Measurements from ENCODE around the gene ASL.
"Not testable (repeated sequence)": the region's sequence is repeated elsewhere in the genome, so short reads cannot be mapped to it uniquely, and the experiment has no call there.

Gene ASL

DNA sequence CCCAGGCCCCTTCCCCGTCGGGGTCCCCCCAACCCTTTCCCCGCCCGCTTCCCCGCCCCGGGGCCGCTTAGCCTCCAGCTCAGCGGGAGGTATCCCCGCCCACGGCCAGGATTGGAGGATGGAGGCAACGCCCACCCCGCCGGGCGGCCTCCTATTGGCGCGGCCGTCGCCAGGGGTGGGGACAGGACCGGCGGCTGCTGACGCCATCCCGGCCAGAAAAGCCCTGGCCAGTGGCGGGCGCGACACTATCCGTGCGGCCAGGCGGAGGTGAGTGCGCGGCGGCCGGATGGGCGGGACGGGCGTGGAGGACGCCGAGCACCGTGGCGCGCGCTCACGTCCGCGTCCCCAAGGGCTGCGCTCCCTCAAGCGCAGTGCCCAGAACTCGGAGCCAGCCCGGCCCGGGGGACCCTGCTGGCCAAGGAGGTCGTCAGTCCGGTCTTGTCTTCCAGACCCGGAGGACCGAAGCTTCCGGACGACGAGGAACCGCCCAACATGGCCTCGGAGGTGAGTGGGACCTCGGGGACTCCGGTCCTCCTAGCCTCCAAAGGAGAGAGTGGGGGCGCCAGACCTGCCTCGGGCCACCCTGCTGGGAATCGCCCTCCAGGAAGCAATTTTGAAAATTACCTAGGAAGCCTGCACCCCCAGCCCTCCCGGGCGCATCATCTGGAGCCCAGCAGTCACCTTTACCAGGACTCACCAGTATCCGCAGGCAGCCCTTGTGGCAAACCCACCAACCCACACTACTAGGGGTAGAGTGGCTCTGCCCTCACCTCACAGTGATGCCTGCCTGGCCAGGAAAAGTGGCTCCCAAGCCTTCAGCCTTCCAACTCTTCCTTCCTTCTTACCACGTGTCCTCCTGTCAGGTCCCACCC, at the start of gene ASL:
Gene ASL, plus strand, starts transcription at position 230 of the 872 bp plus-strand sequence. Its CDS starts 263 bp downstream, at position 493.
- FAIRE-seq, result peak; percentile 78
- DNase-seq (ENCODE audit: low spot score), result peak; percentile 99

- not testable (repeated sequence) for FAIRE-seq
Measured at GRCh38 chr7:66028342-66028741, 47.3 kb upstream of the ASL start.

GRCh38 chr7:66033471-66034385, 41.9 kb upstream of the ASL start:
- FAIRE-seq (no peak), DNase-seq (ENCODE audit: low spot score) (no peak)

More at GRCh38 chr7:66028342-66028741, 47.3 kb upstream of the ASL start:
- not testable (repeated sequence) for DNase-seq (ENCODE audit: low spot score)

GRCh38 chr7:66034436-66035010, 41.1 kb upstream of the ASL start:
- not testable (repeated sequence) for FAIRE-seq; DNase-seq (ENCODE audit: low spot score)

DNA sequence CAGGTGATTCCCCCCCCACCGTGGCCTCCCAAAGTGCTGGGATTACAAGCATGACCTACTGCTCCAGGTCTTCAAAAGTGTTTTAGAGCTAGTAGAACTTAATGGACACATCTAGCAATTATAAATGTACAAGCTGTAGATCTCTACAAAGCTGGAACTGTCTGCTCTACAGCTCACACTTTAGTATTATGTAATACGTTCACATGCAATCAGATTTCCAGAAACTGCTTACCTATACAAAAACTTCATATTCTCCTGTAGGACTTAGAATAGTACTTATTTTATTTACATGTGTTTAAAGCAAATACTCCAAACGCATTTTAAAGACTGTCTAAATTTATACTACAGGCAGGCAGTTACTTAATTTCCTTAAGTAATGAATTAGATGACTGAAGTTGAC, 39.2 kb upstream of the ASL start:
- DNase-seq (ENCODE audit: low spot score) (no peak), FAIRE-seq (no peak)

DNA sequence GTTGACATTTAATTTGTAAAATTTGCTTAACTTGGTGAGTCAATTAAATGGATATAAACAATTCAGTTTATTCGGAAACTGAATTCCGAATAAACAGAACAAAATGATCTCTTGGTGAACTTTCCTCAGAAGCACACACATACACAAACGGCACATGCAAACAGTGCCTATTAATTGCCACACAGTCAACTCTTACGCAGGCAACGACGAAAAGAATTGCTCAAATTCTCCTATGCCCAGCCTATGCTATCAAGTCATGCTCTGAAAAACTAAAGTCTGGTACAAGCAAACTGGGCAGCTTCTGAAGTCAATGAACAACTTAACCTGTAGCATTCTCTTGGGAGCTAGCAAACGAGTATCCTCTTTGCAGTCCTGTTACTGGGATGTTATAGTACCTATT, 38.8 kb upstream of the ASL start:
- no peak for DNase-seq (ENCODE audit: low spot score)
- FAIRE-seq, result no peak

- no peak for FAIRE-seq
- no peak for DNase-seq (ENCODE audit: low spot score)
Measured at GRCh38 chr7:66039094-66039670, 36.4 kb upstream of the ASL start.

DNA sequence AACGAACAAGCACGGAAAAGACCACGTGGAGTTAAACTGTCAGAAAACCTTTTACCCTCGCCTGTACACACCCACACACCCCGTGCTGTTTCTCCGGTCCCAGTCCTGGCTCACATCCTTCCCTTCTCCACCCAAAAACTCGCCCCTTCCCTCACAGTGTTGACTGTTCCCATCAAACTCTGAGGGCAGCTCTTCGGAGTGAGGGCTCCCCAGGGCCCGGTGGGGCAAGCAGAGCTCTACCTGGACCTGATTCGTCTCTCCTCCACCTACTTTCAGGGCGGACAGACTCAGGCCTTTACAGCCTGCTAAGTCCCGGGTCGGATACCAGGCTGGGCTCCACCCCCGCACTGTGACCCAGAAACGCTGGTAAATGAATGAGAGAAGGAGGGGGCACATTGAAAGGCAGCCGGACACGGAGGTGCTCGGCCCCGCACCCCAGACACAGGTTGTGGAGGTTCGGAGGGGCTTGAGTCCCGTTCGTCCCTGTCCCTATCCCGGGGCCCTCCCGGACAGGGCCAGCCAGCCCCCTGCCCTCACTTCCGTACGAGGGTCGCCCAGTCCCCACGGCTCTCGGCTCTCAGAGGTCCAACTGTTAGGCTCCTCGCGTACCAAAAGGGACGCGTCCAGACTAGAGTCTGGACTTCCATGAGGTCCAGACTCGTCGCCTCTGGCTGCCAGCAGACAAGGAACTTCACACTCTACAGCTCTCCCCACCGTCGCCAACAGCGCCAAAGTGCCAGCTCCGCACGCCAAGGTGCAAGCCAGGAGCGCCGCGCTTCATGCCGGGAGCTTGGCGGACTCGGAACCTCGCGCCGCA, 31.7 kb upstream of the ASL start:
- DNase-seq (ENCODE audit: low spot score), result no peak
- no peak for FAIRE-seq

DNA sequence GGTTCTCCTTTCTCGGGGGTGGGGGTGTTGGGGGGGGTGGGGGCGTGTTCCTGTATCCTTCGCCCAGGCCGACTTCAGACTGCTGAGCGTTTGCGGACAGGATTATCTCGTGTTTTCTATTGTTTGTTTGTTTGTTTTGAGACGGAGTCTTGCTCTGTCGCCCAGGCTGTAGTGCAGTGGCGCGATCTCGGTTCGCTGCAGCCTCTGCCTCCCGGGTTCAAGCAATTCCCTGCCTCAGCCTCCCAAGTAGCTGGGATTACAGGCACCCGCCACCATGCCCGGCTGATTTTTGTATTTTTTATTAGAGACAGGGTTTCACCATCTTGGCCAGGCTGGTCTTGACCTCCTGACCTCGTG, 31.1 kb upstream of the ASL start:
- FAIRE-seq; DNase-seq (ENCODE audit: low spot score): not testable (repeated sequence)

- FAIRE-seq, result peak; percentile 94
- DNase-seq (ENCODE audit: low spot score), result peak; percentile 82
Measured at GRCh38 chr7:66047426-66047825, 28.2 kb upstream of the ASL start.

- DNase-seq (ENCODE audit: low spot score); FAIRE-seq: not testable (repeated sequence)
Measured at GRCh38 chr7:66049886-66050285, 25.7 kb upstream of the ASL start.

GRCh38 chr7:66050337-66050957, 25.2 kb upstream of the ASL start:
- FAIRE-seq (no peak), DNase-seq (ENCODE audit: low spot score) (no peak)

DNA sequence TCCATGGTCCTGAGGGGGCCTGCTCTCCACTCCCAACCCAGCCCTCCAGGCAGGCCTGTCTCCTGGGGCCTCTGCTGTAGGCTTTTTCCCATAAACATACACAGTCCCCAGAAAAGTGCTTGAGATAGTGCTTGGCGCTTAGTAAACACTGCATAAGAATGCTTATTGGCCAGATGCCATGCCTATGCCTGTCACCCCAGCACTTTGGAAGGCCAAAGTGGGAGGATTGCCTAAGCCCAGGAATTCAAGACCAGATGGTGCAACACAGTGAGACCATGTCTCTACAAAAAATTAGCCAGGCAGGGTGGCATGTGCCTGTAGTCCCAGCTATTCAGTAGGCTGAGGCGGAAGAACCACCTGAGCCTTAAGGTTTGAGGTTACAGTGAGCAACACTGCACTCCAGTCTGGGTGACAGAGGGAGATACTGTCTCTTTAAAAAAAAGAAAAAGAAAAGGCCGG, 24.6 kb upstream of the ASL start:
- no peak for FAIRE-seq
- DNase-seq (ENCODE audit: low spot score), result peak; percentile 58

- DNase-seq (ENCODE audit: low spot score) (no peak), FAIRE-seq (no peak)
Measured at GRCh38 chr7:66052447-66052846, 23.2 kb upstream of the ASL start.

DNA sequence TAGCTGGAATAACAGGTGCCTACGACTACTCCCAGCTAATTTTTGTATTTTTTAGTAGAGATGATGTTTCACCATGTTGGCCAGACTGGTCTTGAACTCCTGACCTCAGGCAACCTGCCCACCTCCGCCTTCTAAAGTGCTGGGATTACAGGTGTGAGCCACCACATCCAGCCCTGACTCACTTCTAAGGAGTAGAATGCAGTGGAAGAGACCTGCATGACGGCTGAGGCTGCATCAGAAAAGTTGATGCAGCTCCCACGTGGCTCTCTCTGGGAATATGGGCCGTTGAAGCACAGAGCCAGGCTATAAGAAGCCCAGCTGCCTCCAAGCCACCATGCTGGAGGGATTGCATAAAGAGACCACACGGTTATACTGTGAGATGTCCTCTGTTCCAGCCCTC, 21.6 kb upstream of the ASL start:
- DNase-seq (ENCODE audit: low spot score) (peak; percentile 39), FAIRE-seq (no peak)

DNA sequence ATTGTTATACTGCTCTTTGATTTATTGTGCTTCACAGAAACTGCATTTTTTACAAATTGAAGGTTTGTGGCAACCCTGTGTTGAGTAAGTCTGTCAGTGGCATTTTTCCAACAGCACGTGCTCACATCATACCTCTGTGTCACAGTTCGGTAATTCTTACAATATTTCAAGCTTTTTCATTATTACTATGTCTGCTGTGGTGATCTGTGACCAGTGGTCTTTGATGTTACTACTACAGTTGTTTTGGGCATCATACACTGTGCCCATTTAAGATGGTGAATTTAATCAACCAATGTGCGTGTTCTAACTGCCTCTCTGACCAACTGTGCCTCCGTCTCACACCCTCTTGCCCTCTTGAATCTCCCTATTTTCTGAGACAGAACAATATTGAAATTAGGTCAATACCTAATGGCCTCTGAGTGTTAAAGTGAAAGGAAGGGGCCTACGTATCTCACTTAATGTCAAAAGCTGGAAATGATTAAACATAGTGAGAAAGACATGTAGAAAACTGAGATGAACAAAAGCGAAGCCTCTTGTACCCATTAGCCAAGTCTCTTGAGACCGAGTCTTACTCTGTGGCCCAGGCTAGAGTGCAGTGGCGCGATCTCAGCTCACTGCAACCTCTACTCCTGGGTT, 20.2 kb upstream of the ASL start:
- DNase-seq (ENCODE audit: low spot score), result no peak
- no peak for FAIRE-seq

- DNase-seq (ENCODE audit: low spot score), result no peak
Measured at GRCh38 chr7:66060796-66061195, 14.8 kb upstream of the ASL start.

GRCh38 chr7:66069732-66070131, 5.9 kb upstream of the ASL start:
- no peak for FAIRE-seq
- DNase-seq (ENCODE audit: low spot score), result no peak

More at GRCh38 chr7:66060796-66061195, 14.8 kb upstream of the ASL start:
- FAIRE-seq, result no peak

GRCh38 chr7:66070222-66070621, 5.4 kb upstream of the ASL start:
- no peak for FAIRE-seq
- no peak for DNase-seq (ENCODE audit: low spot score)

Data from urothelium cell line (cell line).